OCI-LY1 (cell line): Measurements from ENCODE around the gene FBXL14.

Experiments used
- H2AFZ ChIP-seq: fragments of 200-600 bp; sonication (generic), shearing (Covaris generic); 2 replicates; pipeline ENCODE4 v1.6.0; 2014; ENCODE audit warnings: antibody characterized with exemption, mild to moderate bottlenecking, low read length
- H3F3A ChIP-seq: fragments of 200-600 bp; sonication (generic), shearing (Covaris generic); 2 replicates; pipeline ENCODE4 v1.6.0; 2014; ENCODE audit warnings: mild to moderate bottlenecking, antibody characterized with exemption, low read length, moderate library complexity; ENCODE audit not compliant: insufficient read depth
- H3K27ac ChIP-seq: fragments of 200-600 bp; sonication (generic); 2 replicates; pipeline ENCODE4 v1.5.1; 2014; ENCODE audit warnings: low read length, mixed run types, mild to moderate bottlenecking, low read depth; ENCODE audit not compliant: poor library complexity, severe bottlenecking
- H3K27me3 ChIP-seq: fragments of 200-600 bp; sonication (generic); 2 replicates; pipeline ENCODE4 v1.6.0; 2014; ENCODE audit warnings: antibody characterized with exemption, mild to moderate bottlenecking, low read length, moderate library complexity; ENCODE audit not compliant: insufficient read depth
- H3K36me3 ChIP-seq: fragments of 200-600 bp; sonication (generic); 2 replicates; pipeline ENCODE4 v1.6.1; 2014; ENCODE audit warnings: mild to moderate bottlenecking, antibody characterized with exemption, low read length, moderate library complexity, mixed read lengths; ENCODE audit not compliant: insufficient read depth
- H3K4me1 ChIP-seq: fragments of 200-600 bp; sonication (generic); 2 replicates; pipeline ENCODE4 v1.5.1; 2014; ENCODE audit warnings: mild to moderate bottlenecking, low read length, moderate library complexity; ENCODE audit not compliant: insufficient read depth, severe bottlenecking
- H3K4me2 ChIP-seq: fragments of 200-600 bp; sonication (generic), shearing (Covaris generic); 2 replicates; pipeline ENCODE4 v1.6.1; 2014; ENCODE audit warnings: low read length
- H3K4me3 ChIP-seq: fragments of 200-600 bp; sonication (generic); 2 replicates; pipeline ENCODE4 v1.5.1; 2014; ENCODE audit warnings: low read length, low read depth, mild to moderate bottlenecking, mixed read lengths; ENCODE audit not compliant: poor library complexity, severe bottlenecking
- H3K79me2 ChIP-seq: fragments of 200-600 bp; shearing (Covaris generic); 2 replicates; pipeline ENCODE4 v1.6.1; 2016; ENCODE audit warnings: mixed run types, low read length, mixed read lengths; ENCODE audit not compliant: insufficient read depth
- H3K9ac ChIP-seq: fragments of 200-600 bp; sonication (generic), shearing (Covaris generic); 2 replicates; pipeline ENCODE4 v1.6.1; 2014; ENCODE audit warnings: mild to moderate bottlenecking, low read length, mixed read lengths
- H3K9me2 ChIP-seq: fragments of 200-600 bp; sonication (generic), shearing (Covaris generic); 2 replicates; pipeline ENCODE4 v1.6.1; 2014; ENCODE audit warnings: low read depth, mild to moderate bottlenecking, low read length, mixed read lengths
- H3K9me3 ChIP-seq: fragments of 200-600 bp; shearing (Covaris generic); 2 replicates; pipeline ENCODE4 v1.6.1; 2014; ENCODE audit warnings: low read length, mixed read lengths
- H4K20me1 ChIP-seq: fragments of 200-600 bp; sonication (generic), shearing (Covaris generic); 2 replicates; pipeline ENCODE4 v1.6.0; 2016; ENCODE audit warnings: mild to moderate bottlenecking, low read length; ENCODE audit not compliant: insufficient read depth
- EZH2 ChIP-seq: fragments of 200-600 bp; sonication (generic), shearing (Covaris generic); IDR thresholded peaks from 2 replicates; pipeline ENCODE4 v1.8.0; 2017; ENCODE audit warnings: borderline replicate concordance, mixed run types, mild to moderate bottlenecking, antibody characterized with exemption, low read length, moderate library complexity, mixed read lengths
- TF ChIP-seq, protein P1 (sequence below): fragments of 200-600 bp; sonication (generic), shearing (Covaris generic); IDR thresholded peaks from 2 replicates; pipeline ENCODE4 v1.5.1; 2017; ENCODE audit warnings: mild to moderate bottlenecking, antibody characterized with exemption, low read length, moderate library complexity, mixed read lengths

Gene FBXL14

DNA sequence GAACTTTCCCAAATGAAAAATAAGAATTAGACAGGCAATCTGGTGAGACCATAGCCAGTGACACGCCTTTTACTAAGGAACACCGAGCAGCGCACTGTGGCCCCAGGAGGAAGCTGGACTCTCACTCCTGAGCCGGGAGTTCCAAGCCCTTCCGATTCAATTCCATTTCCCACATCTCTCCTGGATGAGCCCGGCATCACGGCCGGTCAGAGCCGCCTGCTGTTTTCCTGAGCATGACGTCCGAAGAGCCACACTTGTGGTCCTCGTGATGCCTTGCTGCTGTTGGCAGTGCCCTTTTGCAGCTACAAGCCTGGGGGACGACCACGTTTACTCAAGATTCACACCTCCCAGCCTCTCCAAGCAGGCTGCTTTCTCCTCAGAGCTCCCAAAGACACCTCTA, 40.8 kb downstream of the FBXL14 start:
- TF ChIP-seq EZH2 = no peak
- TF ChIP-seq, protein P1, sequence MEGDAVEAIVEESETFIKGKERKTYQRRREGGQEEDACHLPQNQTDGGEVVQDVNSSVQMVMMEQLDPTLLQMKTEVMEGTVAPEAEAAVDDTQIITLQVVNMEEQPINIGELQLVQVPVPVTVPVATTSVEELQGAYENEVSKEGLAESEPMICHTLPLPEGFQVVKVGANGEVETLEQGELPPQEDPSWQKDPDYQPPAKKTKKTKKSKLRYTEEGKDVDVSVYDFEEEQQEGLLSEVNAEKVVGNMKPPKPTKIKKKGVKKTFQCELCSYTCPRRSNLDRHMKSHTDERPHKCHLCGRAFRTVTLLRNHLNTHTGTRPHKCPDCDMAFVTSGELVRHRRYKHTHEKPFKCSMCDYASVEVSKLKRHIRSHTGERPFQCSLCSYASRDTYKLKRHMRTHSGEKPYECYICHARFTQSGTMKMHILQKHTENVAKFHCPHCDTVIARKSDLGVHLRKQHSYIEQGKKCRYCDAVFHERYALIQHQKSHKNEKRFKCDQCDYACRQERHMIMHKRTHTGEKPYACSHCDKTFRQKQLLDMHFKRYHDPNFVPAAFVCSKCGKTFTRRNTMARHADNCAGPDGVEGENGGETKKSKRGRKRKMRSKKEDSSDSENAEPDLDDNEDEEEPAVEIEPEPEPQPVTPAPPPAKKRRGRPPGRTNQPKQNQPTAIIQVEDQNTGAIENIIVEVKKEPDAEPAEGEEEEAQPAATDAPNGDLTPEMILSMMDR = no peak
- no peaks in the 10 kb centered on the region for H3F3A ChIP-seq
- peak overlapping the region; percentile 37 for H3K4me2 ChIP-seq
- peak overlapping the region; percentile 49 for H3K9ac ChIP-seq
- H3K4me3 ChIP-seq = peak overlapping the region; percentile 17
- no peaks in the 10 kb centered on the region for H4K20me1 ChIP-seq
- peak overlapping the region; percentile 84 for H3K27ac ChIP-seq
- H3K79me2 ChIP-seq = no peaks in the 10 kb centered on the region
- no peaks in the 10 kb centered on the region for H3K9me2 ChIP-seq
- no peaks in the 10 kb centered on the region; the same call in 1 of the 2 replicates for H3K36me3 ChIP-seq
- peaks cover 4% of the 10 kb centered on the region; the same call in 1 of the 2 replicates for H3K9me3 ChIP-seq
- peak overlapping the region; percentile 36 for H2AFZ ChIP-seq
- H3K27me3 ChIP-seq = no peaks in the 10 kb centered on the region
- peaks cover 40% of the 10 kb centered on the region for H3K4me1 ChIP-seq

DNA sequence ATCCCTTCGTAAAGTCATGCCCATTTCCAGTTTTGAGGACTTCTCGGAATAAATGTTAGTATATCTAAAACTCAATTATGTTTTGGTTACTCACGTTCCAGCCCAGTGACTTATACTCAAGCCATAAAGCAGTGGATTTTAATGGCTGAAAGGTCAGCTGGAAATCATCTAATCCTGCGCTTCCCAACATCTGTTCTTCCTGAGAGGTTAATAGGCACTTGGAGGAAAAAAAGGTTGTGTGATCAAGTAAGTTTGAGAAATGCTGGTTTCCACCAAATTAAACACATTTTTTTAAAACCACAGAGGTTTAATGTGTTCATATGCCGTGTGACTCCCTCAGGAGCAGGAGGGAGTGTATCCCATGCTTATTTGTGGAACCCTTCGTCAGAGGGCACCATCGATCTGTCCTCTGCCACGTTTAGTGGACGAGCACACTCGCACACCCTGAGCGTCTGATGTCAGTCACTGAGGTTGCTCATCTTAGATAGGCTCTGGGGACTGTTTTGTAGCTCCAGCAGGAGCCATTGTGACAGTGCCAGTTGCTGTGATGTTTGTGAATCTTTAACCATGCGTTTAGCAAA, 41.4 kb downstream of the FBXL14 start:
- H3K4me3 ChIP-seq = no peak overlapping the region
- H3K9me3 ChIP-seq = peaks cover 4% of the 10 kb centered on the region; the same call in 1 of the 2 replicates
- H3K36me3 ChIP-seq = no peaks in the 10 kb centered on the region; the same call in 1 of the 2 replicates
- H3K4me2 ChIP-seq = peak overlapping the region; percentile 37; the same call in 1 of the 2 replicates
- no peaks in the 10 kb centered on the region for H4K20me1 ChIP-seq
- no peaks in the 10 kb centered on the region for H3K9me2 ChIP-seq
- H3K27ac ChIP-seq = peak overlapping the region; percentile 84
- H3F3A ChIP-seq = no peaks in the 10 kb centered on the region
- H3K79me2 ChIP-seq = no peaks in the 10 kb centered on the region
- H3K4me1 ChIP-seq = peaks cover 43% of the 10 kb centered on the region
- H3K27me3 ChIP-seq = no peaks in the 10 kb centered on the region
- TF ChIP-seq, protein P1 = no peak
- no peak for TF ChIP-seq EZH2
- H2AFZ ChIP-seq = peak overlapping the region; percentile 36
- H3K9ac ChIP-seq = peak overlapping the region; percentile 49

DNA sequence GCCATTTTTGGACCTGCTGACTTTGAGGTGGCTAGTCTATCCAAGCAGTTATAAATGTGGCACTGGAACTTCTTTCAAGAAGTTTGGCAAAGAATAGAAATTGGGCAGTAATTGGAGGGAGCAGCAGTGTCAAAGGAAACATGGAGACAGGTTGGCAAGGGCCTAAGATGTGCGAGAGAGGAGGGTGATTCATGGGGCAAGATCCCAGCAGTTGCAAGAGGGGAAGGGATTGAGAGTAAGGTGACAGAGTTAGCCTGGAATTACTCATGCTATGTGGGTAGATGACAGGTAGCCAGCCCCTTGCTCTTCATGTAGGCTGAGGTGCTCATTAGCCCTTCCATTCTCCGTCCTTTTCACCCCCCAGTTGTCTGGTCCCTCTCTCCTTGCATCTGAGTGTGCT, 42.2 kb downstream of the FBXL14 start:
- Histone ChIP-seq H3K27me3 (no peaks in the 10 kb centered on the region), H4K20me1 (no peaks in the 10 kb centered on the region), H3K9me2 (no peaks in the 10 kb centered on the region), H3K36me3 (no peaks in the 10 kb centered on the region; the same call in 1 of the 2 replicates), H3K9me3 (peaks cover 4% of the 10 kb centered on the region; the same call in 1 of the 2 replicates), H2AFZ (no peak overlapping the region), H3K9ac (no peak overlapping the region), H3F3A (no peaks in the 10 kb centered on the region), H3K79me2 (no peaks in the 10 kb centered on the region), H3K27ac (peak overlapping the region; percentile 84), H3K4me2 (no peak overlapping the region), H3K4me1 (peaks cover 52% of the 10 kb centered on the region), H3K4me3 (no peak overlapping the region)
- no peak for TF ChIP-seq EZH2
- TF ChIP-seq, protein P1 = no peak
